Iris pigment epithelial cell (primary cell): ENCODE data around the gene USP20.

Source experiments
- DNase-seq: peaks from one replicate; pipeline ENCODE4 v3.0.0-alpha.2; 2011; ENCODE audit warnings: low read depth

USP20 gene

DNA sequence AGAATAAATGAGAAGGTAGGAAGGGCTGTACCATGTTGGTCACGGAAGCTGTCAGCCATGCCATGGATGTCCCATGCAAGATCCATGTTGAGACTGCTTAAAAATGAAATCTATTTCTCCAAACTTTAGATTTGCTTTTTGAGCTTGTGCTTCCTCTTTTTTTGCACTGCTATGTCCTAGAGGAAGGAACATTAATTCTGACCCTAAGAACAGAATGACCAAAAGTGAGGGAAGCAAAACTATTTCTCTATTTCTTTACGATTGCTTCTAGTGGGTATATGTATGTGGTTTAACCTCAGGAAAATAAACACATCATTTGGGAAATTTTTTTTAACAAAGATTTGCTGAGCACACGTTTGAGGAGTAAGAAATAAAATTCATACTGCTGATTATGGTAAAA, 84.6 kb downstream of the USP20 start:
- no peak for DNase-seq

DNA sequence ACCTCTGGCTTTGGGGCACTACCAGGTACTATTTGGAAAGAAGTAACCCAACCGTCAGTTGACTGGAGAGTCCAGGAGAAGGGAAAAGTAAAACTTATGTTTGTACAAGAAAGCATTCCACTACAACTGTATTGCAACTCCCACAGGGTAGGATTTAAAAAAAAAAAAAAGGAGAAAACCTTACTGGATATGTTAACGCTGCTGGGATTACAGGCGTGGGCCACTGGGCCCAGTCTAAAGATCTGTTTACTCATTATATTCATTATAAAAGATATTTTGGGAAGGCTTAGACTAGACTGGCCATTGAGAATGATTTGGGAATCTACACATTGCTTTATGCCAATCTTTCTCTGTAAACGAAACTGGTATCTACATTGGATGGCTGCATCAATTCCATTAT, 86.6 kb downstream of the USP20 start:
- DNase-seq: no peak

DNA sequence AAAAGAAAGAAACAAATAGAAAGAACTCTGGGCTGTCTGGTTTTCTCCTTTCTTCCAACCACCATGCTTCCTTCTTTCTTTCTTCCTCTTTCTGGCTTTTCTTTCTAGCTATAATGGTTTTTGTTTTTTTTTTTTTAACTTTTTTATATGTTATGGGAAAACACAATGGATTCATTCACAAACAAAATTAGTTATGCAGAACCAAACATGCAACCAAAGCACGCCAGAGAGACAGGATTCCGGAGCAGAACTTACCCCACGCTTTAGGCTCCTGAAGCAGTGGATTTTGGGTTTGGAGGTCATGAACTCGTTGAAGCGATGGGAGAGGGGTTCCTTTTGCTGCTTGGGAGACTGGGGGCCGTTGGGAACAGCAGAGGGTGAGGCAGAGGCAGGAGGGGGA, 88.3 kb downstream of the USP20 start:
- no peak for DNase-seq

- no peak for DNase-seq
Measured at GRCh38 chr9:129929496-129930125, 94.4 kb downstream of the USP20 start.

GRCh38 chr9:129930743-129931142, 95.5 kb downstream of the USP20 start:
- DNase-seq: no peak
